GM18511 (cell line): ENCODE data around the gene FCER2.
"Not testable (repeated sequence)": the region's sequence is repeated elsewhere in the genome, so short reads cannot be mapped to it uniquely, and the experiment has no call there.

Source experiments
- ATAC-seq: cut with Tn5 transposase; IDR thresholded peaks from one replicate; pipeline ENCODE4 v1.9.1; 2021; ENCODE audit warnings: mild to moderate bottlenecking, moderate library complexity; ENCODE audit not compliant: unreplicated experiment

FCER2 gene, protein sequence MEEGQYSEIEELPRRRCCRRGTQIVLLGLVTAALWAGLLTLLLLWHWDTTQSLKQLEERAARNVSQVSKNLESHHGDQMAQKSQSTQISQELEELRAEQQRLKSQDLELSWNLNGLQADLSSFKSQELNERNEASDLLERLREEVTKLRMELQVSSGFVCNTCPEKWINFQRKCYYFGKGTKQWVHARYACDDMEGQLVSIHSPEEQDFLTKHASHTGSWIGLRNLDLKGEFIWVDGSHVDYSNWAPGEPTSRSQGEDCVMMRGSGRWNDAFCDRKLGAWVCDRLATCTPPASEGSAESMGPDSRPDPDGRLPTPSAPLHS

DNA sequence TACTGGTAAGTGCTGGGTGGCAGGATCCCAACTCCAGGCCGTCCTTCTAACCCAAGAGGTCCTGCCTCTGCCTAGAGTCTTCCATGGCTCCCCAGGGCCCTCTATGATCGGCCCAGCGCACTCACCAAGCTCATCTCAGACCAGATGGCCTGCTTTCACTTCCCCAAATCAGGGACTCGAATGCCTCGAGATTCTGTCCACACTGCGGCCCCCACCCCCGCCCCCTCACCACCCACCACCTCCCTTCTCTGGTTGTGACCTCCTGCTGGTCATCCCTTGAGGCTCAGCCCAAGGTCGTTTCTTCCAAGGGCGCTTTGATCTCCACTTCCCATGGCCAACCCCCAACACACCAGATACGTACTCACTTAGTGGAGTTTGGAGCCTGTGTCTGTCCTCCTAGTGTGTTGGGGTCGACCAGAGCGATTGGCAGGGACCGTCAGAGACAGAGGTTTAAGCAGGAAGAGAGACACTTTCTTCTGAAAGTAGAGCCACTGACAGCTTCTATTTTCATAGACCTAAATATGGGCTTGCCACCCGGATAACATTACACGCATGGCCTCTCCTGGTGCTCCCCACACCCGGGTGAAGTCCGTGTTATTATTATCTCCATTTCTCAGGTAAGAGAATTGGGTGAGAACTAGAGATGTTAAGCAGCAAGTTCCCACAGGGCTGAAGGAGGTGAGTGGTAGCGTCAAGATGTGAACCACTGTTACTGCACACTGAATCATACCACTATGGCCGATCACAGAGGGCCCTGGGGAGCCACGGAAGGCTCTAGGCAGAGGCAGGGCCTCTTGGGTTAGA is at the start of gene FCER2:
TSS of gene FCER2 (minus strand) at position 478 of the 804 bp plus-strand sequence. CDS start 2,371 bp downstream, outside the sequence.
- ATAC-seq, result peak; percentile 60

DNA sequence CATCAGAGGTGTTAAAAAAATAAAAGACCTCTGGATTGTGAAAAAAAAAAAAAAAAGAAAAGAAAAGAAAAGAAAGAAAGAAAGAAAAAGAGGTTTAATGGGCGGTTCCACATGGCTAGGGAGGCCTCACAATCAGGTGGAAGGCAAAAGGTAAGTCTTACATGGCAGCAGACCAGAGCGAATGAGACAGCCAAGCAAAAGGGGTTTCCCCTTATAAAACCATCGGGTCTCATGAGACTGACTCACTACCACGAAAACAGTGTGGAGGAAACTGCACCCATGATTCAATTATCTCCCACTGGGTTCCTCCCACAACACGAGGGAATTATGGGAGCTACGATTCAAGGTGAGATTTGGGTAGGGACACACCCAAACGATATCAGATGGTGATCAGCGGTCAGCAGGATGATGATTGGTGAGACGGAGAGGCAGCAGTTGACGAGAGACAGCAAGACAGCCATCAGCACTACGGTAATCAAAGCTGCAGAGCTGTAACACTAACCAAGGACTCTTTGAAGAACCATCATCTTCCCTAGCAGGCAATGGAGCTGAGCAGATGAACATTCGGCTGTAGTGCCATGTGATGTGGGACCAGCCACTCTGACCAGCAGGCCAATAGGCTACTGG is 49.3 kb upstream of the FCER2 start:
- ATAC-seq, result no peak

DNA sequence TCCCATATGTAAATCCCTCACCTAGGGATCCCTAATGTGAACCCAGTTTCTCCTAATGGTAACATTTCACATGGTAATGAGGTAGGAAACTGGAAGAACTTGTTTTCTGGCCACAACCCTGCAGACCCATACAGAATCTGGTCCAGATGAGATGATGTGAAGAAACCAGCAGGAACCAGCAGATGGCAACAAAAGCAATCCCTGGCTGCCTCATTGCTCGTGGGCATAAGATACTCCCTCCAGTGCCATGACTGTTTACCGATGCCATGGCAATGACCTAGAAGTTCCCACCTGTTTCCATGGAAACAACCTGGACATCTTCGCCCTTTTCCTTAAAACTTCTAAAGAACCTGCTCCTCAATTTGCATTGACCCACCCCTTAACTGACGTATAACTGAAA is 46.8 kb upstream of the FCER2 start:
- ATAC-seq, result no peak

DNA sequence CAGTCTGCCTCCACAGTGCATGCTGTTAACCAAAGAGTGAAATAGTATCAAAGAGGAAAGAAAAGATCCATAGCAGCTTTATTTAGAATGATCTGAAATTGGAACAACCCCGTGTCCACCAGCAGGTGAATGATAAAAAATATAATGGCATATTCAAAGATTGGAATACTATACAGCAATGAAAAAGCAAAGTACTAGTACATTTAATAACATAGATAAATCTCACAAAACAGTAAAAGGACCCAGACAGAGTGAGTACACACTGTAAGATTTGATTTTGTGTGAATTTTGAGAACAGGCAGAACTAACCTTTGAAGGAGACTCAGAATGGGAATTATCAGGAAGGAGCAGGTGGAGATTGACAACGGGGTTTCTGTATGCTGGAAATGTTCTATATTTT is 46.2 kb upstream of the FCER2 start:
- ATAC-seq, result no peak

DNA sequence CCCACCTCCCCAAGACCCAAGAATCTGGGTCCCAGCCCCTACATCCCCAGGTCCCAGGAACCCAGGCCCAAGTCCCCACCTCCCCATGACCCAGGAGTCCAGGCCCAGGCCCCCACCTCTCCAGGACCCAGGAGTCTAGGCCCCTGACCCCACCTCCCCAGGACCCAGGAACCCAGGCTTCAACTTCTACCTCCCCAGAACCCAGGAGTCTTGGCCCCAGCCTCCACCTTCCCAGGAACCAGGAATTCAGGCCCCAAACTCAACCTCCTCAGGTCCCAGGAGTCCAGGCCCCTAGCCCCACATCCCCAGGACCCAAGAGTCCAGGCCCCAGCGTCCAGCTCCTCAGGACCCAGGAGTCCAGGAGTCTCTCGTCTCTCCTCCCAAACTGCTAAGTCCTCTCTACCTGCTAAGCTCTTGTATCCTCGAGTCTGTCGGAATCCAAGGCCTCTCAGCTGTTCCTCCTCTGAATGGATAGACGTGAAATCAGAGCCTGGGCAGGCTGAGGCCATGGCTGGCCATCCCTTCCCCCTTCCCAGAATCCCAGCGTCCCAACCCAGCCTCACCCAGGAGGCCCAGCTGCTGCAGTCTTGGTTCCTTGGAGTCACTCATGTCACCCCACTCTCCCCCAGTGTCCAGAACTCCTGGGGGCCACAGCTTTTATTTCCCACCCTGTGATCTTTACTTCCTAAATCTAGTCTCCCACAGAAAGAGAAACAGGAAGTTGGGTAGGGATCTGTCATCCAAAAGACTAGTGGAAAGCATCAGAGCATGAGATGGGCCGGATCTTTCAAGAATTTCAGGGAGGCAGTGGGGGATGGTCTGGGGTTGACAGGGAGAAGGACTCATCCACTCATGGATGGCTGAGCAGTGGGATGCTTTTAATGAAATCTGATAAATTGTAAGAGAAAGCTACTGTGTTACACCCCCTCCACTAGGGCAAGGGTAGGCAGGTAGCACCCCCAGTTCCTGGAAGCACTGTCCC is 45.3 kb upstream of the FCER2 start, which contains the start of gene CD209:
TSS of gene CD209 (minus strand) at position 632 of the 982 bp plus-strand sequence. CDS start at position 609, 23 bp downstream.
- no peak for ATAC-seq

DNA sequence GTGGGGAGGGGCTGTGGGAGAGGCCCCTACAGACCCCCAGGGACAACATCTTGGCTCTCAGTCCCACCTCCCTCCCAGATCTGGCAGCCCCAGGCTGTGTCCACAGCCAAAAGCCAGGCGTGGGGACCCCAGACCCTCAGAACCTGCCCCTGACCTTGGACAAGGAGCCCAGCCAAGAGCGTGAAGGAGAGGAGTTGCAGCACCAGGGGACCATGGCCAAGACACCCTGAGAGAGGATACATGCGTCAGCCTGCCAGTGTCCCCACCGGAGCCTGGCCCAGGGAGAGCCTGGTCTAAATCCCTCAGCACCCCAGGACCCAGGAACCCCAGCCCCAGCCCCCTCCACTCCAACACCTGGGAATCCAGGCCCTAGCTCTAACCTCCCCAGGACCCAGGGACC is 44.4 kb upstream of the FCER2 start:
- not testable (repeated sequence) for ATAC-seq

DNA sequence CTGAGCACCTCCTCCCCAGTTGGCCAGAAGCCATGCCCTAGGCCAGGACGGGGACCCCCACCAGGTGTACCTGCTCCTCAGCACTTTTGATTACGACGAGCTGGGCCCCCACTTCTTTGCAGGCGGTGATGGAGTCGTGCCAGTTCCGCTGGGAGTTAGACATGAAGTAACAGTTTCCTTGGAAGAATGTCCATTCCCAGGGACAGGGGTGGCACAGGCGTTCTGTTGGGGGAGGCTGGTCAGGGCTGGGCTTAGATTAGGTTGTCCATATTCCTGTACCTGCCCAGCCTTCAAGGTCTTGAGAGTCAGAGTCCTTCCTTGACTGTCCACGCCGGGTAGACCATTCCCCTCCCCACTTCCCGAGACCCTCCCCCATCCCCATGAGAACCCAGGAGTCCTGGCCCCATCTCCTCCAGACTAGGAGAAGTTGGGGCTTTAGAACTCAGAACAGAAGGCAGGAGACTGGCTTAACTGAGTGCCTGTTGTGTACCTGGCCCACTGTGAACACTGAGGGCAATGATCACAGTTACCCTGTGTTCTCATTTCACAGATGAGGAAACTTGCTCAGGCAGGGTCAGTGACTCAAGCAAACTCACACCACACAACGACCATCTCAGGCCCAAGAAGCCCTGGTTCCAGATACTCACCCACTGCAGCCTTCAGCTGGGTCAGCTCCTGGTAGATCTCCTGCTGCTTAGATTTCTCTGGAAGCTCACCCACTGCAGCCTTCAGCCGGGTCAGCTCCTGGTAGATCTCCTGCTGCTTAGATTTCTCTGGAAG is 43.1 kb upstream of the FCER2 start:
- ATAC-seq, result no peak

DNA sequence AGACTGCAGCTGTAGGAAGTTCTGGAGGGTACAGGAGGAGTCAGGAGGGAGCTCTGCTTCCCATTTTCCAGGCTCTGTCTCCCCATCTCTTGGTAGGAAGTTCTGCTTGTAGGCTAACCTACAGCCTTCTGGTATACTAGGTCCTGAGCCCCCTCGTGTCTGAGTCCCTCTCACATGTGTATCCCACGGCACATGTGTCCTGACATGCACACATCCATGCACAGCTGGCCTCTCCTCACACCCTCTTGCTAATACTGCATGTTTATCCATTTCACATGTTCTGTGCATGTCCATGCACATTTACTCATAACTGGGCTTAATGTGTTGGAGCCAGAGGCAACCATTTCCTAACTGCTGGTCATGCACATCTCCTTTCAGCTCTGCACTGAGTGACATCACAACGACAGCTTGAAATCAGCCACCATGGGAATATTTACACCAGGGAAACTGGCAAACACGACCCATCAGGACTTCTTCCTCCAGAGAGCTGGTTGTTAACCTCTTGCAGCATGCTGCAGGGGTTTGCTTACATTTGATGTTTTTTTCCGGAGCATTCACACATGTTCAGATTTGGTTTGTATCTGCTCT is 42.4 kb upstream of the FCER2 start:
- no peak for ATAC-seq

DNA sequence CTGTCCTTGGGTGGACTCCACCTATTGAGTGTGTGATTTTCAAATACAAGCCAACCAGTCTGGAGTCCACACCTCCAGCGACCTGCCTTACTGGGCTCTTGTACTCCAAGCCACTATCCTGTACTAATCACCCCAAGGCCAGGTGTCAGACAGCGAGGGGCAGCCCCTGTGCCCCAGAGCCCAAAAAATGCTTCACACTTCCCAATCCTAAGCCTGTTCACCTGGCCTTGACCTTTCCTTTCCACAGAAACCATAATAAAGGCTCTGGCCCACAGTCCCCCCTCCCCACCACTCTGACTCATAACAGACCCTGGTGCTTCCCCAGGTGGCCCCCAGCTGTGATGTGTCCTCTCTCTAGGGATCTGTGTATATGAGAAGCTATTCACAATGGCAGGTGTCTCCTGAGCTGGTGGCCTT is 41.5 kb upstream of the FCER2 start:
- ATAC-seq, result peak; percentile 69

DNA sequence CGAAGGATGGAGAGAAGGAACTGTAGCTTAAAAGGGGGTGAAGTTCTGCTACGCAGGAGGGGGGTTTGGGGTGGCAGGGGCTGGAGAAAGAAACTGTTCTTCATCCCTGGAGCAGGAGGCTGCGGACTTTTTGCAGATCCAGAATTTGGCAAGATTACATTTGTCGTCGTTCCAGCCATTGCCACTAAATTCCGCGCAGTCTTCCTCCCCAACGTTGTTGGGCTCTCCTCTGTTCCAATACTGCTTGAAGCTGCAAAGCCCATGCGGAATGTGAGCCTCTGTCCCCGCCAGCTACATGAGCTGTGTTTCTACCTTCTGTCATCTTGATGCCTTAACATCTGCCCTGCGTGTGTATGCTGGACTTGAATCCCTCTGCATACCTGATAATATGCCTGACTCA is 41.1 kb upstream of the FCER2 start:
- ATAC-seq, result no peak

DNA sequence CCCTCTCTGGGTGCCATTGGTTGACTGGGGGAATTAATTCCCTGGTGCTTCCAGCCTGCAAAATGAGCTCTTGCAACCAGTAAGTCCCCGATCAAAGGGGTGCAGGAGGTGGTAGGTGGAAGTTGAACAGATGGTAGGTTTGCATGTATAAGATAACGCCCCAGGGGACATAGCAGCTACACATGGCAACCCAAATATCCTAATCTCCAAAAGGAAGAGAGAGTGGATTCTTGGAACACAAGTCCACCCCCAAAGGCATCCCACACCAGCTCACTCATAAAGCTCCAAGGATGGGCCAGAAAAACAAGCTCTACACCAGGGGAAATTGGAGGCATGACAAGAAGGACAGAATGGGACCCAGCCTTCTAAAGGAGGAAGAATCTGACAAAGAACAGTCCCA is 40.6 kb upstream of the FCER2 start:
- ATAC-seq, result no peak

DNA sequence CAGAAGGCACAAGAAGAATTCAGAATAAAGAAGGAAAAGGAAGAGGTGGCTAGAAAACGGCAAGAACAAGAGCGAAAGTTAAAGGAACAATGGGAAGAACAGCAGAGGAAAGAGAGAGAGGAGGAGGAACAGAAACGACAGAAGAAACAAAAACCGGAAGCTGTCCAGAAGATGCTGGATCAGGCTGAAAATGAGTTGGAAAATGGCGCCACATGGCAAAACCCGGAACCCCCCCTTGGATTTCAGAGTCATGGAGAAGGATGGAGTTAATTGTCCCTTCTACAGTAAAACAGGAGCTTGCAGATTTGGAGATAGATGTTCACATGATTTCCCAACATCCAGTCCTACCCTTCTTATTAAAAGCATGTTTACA is 38.7 kb upstream of the FCER2 start:
- no peak for ATAC-seq

DNA sequence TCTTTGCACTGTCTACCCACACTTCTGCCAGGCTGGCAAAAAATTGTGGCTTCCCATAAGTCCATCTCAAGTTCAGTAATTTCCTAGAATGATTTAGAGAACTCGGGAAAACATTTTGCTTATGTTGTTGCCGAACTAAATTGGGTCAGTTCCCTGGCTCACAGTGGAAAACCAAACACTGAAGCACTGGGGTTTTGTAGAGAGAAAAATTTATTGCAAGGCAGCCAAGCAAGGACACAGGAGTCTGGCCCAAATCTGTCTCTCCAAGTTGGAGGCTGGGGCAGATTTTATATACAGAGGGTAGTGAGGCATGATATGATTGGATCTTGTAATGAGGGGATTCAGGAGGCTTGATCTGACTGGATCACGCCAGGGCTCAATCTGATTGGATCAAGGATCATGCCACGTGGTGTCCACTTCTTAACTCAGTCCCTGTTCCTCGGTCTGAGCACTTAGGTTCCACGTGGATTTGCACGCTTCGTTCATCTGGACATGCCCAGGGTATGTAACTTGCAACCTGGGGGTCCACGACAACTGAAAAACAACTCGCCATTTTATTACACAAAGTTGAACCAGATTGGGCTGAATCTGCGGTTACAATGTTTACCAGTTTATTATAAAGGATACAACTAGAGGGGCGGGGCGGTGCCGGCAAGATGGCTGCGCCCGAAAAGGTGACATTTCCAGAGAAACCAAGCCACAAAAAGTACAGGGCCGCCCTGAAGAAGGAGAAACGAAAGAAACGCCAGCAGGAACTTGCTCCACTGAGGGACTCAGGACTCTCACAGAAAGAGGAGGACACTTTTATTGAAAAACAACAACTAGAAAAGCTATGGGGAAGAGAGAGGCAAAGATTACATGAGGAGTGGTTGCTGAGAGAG is 38.1 kb upstream of the FCER2 start:
- ATAC-seq, result no peak

DNA sequence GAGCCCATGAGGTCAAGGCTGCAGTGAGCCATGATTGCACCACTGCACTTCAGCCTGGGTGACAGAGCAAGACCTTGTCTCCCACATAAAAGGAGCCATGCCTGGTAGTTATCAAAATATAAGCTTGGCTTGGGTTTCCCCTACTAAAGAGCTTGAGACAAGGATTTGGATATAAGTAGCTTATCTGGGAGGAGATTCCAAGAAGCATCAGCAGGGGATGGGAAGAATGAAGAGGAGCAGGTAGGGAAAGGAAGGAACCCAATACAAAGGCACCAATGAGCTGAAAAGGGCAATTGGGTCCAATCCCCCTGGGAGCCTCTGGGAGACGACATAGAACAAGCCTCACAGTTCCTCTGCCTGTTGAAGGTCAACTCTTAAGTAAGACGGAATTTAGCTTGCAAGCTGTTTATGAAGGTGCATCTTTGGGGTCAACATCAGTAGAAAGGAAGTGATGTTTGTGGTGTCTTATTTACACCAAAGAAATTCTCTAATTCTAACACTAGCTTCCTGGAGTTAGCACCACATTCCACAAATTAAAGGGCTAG is 37.4 kb upstream of the FCER2 start:
- no peak for ATAC-seq

DNA sequence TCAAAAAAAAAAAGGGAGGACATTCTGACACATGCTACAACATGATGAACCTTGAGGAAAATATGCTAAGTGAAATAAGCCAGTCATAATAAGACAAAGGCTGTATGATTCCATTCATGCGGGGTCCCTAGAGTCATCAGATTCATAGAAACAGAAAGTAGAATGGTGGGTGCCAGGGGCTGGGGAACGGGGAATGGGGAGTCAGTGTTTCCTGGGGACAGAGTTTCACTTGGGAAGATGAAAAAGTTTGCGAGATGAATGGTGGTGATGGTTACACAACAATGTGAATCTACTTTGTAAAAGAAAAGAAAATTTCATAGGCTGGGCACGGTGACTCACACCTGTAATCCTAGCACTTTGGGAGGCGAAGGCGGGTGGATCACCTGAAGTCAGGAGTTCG is 36.1 kb upstream of the FCER2 start:
- no peak for ATAC-seq

DNA sequence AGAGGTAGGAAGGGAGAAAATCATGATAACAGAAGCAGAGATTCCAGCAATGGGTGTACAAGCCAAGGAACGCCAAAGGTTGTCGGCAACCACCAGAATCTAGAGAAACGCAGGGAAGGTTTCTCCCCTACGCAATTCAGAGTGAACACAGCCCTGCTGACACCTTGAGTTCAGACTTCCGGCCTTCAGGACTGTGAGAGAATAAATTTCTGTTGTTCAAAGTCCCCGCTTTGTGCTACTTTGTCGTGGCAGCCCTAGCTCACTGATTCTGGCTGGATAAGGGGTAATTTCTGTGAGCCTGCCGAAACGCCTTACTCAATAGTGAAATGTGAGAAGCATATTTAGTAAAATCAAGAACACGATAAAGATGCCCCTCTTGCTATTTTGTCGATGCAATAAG is 35.3 kb upstream of the FCER2 start:
- no peak for ATAC-seq

DNA sequence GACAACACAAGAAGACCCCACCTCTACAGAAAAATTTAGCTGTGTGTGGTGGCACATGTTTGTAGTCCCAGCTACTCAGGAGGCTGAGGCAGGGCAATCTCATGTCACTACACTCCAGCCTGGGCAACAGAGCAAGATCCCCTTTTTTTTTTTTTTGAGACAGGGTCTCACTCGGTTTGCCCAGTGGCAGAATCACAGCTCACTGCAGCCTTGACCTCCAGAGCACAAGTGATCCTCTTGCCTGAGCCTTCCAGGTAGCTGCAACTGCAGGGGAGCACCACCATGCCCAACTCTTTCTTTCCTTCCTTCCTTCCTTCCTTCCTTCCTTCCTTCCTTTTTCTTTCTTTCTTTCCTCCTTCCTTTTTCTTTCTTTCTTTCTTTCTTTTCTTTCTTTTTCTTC is 34.2 kb upstream of the FCER2 start:
- no peak for ATAC-seq
